Body of pancreas (tissue), 4 donors: ENCODE measurements around the gene MAGIX. TPM values are rescaled to one million over a fixed set of nuclear protein-coding genes. Genes with fewer than 3 reads are reported as not detected.

Experiments used
- ATAC-seq: fragments of 150-250 bp; one replicate; pipeline ENCODE4 v1.9.1; 2016
- DNase-seq, 4 donors: peaks; one replicate each; pipeline ENCODE4 v3.0.0-alpha.2; 2019
- H3K27ac ChIP-seq, 4 donors: fragments of 200-600 bp; sonication (generic); 1 replicate in 3 of 4; 2 replicates in 1 of 4; pipeline versions ENCODE4 v1.5.1 to v1.6.1; 2016 to 2019; ENCODE audit warnings: mild to moderate bottlenecking in 1 of 4, mixed read lengths in 1 of 4, moderate library complexity in 1 of 4
- H3K27me3 ChIP-seq, 2 donors: fragments of 200-600 bp; sonication (generic); one replicate each; pipeline ENCODE4 v1.6.0; 2016; ENCODE audit warnings: mild to moderate bottlenecking in 1 of 2
- H3K36me3 ChIP-seq, 2 donors: fragments of 200-600 bp; sonication (generic); replicated peaks in 1 of 2; 2 replicates each; pipeline ENCODE4 v1.5.1; 2016; ENCODE audit warnings: low read depth in 2 of 2; ENCODE audit not compliant: insufficient read depth in 1 of 2
- H3K4me1 ChIP-seq: fragments of 200-600 bp; sonication (generic); one replicate; pipeline ENCODE4 v1.6.0; 2016
- H3K4me3 ChIP-seq, 2 donors: fragments of 200-600 bp; sonication (generic); 1 replicate in 1 of 2; 2 replicates in 1 of 2; pipeline ENCODE4 v1.5.1; 2016 to 2019
- H3K9me3 ChIP-seq, 3 donors: fragments of 200-600 bp; sonication (generic); 1 replicate in 2 of 3; 2 replicates in 1 of 3; pipeline ENCODE4 v1.5.1; 2016
- CTCF ChIP-seq, 7 experiments: fragments of 450-650 bp in 4 of 7; fragments of 200-600 bp in 3 of 7; sonication (generic) in 3 of 7; IDR thresholded peaks; one replicate each; pipeline ENCODE4 v1.5.1; 2016 to 2019; ENCODE audit warnings: antibody characterized with exemption in 7 of 7
- POLR2A ChIP-seq, 3 donors: fragments of 450-650 bp; IDR thresholded peaks; one replicate each; pipeline ENCODE4 v1.6.1; 2016; ENCODE audit warnings: antibody characterized with exemption in 3 of 3, mild to moderate bottlenecking in 2 of 3
- WGBS, 2 donors: methylation state at CpG; one replicate each; pipeline ENCODE4 v1.1.5; 2017; 5-methylcytosine and 5-hydroxymethylcytosine counted together
- intact Hi-C: fragments of 100-400 bp; cut with DNase I; formaldehyde crosslinking; loops from one replicate; pipeline ENCODE4 v1.15.1; 2023
- small RNA-seq: library from RNA; depleted of rRNA; stranded (forward); fragments of <200 nt; gene quantifications from one replicate; pipeline ENCODE3, GENCODE V24; 2016
- total RNA-seq, 2 donors: library from RNA; depleted of rRNA; stranded (reverse); fragments of >200 nt; gene quantifications; one replicate each; pipeline ENCODE4 v1.1.0, GENCODE V29; 2016

Gene MAGIX
- total RNA-seq, 2 donors from 2014 or later = 13.2 to 40.9 TPM

GRCh38 chrX:49212861-49213260 lies 50.3 kb downstream of the MAGIX start:
- H3K36me3 ChIP-seq = no peaks in the 10 kb centered on the region
- intact Hi-C loops = no loop called here
- 38 to 45% methylated on average over 1 of the region's 1 CpG for WGBS, 2 donors
- DNase-seq (no peak), ATAC-seq (no peak)
- H3K27ac ChIP-seq = no peak overlapping the region
- H3K9me3 ChIP-seq = no peaks in the 10 kb centered on the region
- no peaks in the 10 kb centered on the region for H3K27me3 ChIP-seq
- H3K4me1 ChIP-seq = no peaks in the 10 kb centered on the region
- H3K4me3 ChIP-seq = no peak overlapping the region
- no peak for TF ChIP-seq CTCF (IDR thresholded peaks at IDR 0.05)
- TF ChIP-seq POLR2A (IDR thresholded peaks at IDR 0.05) = no peak

DNA sequence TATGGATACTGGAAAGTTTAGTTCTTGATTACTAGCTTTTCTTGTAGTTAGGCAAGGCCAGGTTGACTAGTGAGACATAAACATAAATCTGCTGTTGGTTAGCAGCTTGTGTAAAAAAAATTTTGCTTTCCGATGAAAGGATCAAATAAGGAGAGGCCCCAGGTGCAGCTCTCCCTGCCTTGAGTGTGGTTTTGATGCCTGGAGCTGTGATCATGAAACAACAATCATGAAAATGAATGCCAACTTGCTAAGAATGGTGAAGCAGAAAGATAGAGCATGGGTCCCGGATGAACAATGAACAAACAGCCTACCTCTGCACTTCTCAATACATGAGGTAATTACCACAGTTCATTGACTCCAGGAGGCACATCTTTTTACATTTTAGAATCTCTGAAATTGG lies 51.9 kb downstream of the MAGIX start:
- no peak for ATAC-seq
- Histone ChIP-seq H3K4me1 (no peaks in the 10 kb centered on the region), H3K27ac (no peak overlapping the region), H3K4me3 (no peak overlapping the region), H3K27me3 (no peaks in the 10 kb centered on the region), H3K36me3 (no peaks in the 10 kb centered on the region), H3K9me3 (no peaks in the 10 kb centered on the region)
- no peak for DNase-seq
- intact Hi-C loops = no loop called here
- TF ChIP-seq POLR2A (IDR thresholded peaks at IDR 0.05) (no peak), CTCF (IDR thresholded peaks at IDR 0.05) (no peak)
- 86 to 88% methylated on average over 2 of the region's 2 CpGs for WGBS, 2 donors

DNA sequence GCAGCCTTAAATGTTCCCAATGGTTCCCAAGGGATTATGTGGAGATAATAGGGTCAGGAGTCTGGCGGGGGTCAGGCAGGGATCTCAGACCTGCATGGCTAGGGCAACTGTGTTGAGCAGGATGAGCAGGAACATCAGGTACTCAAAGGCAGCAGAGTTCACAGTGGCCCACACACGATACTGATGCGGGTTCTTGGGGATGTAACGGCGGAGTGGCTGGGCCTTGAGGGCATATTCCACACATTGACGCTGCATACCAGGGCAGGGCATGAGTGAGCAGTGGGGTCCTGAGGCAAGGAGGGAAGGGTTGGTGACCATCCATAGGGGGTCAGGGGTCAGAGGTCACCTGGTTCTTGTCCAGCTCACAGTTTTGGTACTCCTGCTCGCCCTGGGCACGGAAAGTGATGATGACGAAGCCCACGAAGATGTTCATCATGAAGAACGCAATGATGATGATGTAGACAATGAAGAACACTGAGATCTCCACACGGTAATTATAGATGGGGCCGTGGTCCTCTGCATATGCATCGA lies 52.5 kb downstream of the MAGIX start:
- ATAC-seq = no peak
- Histone ChIP-seq H3K27me3 (no peaks in the 10 kb centered on the region), H3K27ac (no peak overlapping the region), H3K9me3 (no peaks in the 10 kb centered on the region), H3K4me3 (no peak overlapping the region), H3K4me1 (no peaks in the 10 kb centered on the region), H3K36me3 (no peaks in the 10 kb centered on the region)
- intact Hi-C loops = no loop called here
- no peak for DNase-seq
- WGBS, 2 donors = 84% methylated on average over 8 to 13 of the region's 14 CpGs
- TF ChIP-seq POLR2A (IDR thresholded peaks at IDR 0.05) (no peak), CTCF (IDR thresholded peaks at IDR 0.05) (no peak)

Small RNA genes lying within 50 kb of the gene (small RNA-seq; reads per million reads assigned to genes)
- not detected for gene RN7SL262P

Other genes starting within 250 kb of the MAGIX start
- gene PIM2, start 243.7 kb upstream of the MAGIX start, total RNA-seq = 1 to 10 TPM; 2.3 to 7.9 TPM
- 10 to 100 TPM; 23.6 to 40.2 TPM for gene OTUD5, start 205.2 kb upstream of the MAGIX start, total RNA-seq
- 1 to 10 TPM in 1 of 2 donors, under 1 TPM in 1; 0.52 to 1.3 TPM for gene KCND1, start 190.9 kb upstream of the MAGIX start, total RNA-seq
- gene GRIPAP1, start 160.5 kb upstream of the MAGIX start, total RNA-seq = 10 to 100 TPM; 22.8 to 42.5 TPM
- gene TFE3, start 119.4 kb upstream of the MAGIX start, total RNA-seq = 10 to 100 TPM; 24.9 to 71.9 TPM
- 10 to 100 TPM in 1 of 2 donors, 1 to 10 TPM in 1; 6.5 to 13.8 TPM for gene CCDC120, start 103.8 kb upstream of the MAGIX start, total RNA-seq
- 10 to 100 TPM in 1 of 2 donors, 1 to 10 TPM in 1; 5.4 to 10.9 TPM for gene PRAF2, start 88.8 kb upstream of the MAGIX start, total RNA-seq
- 10 to 100 TPM; 59.4 to 77.1 TPM for gene WDR45, start 82.9 kb upstream of the MAGIX start, total RNA-seq
- 10 to 100 TPM; 12.9 to 15.3 TPM for gene GPKOW, start 39.0 kb upstream of the MAGIX start, total RNA-seq
- 10 to 100 TPM; 19.4 to 30.1 TPM for gene PLP2, start 9.1 kb downstream of the MAGIX start, total RNA-seq
- 10 to 100 TPM in 1 of 2 donors, 1 to 10 TPM in 1; 7.5 to 13.2 TPM for gene PRICKLE3, start 23.6 kb downstream of the MAGIX start, total RNA-seq
- gene SYP, start 37.4 kb downstream of the MAGIX start, total RNA-seq = 1 to 10 TPM; 5.4 to 6.6 TPM
- gene CACNA1F, start 70.6 kb downstream of the MAGIX start, total RNA-seq = under 1 TPM in 1 of 2 donors, not detected in 1; 0.26 TPM
- 1 to 10 TPM; 8.2 to 9.1 TPM for gene CCDC22, start 72.7 kb downstream of the MAGIX start, total RNA-seq
- not detected for gene FOXP3, start 102.0 kb downstream of the MAGIX start, total RNA-seq
- 10 to 100 TPM in 1 of 2 donors, 1 to 10 TPM in 1; 3.0 to 16.3 TPM for gene PPP1R3F, start 107.0 kb downstream of the MAGIX start, total RNA-seq
- gene GAGE10, start 140.9 kb downstream of the MAGIX start, total RNA-seq = not detected
- gene GAGE12J, start 159.3 kb downstream of the MAGIX start, total RNA-seq = not detected
- gene GAGE13, start 168.8 kb downstream of the MAGIX start, total RNA-seq = not detected